GM21390 (cell line): Measurements from ENCODE around the gene CLDN15.
"Not testable (repeated sequence)": the region's sequence is repeated elsewhere in the genome, so short reads cannot be mapped to it uniquely, and the experiment has no call there.

Experiments used
- ATAC-seq: cut with Tn5 transposase; IDR thresholded peaks from one replicate; pipeline ENCODE4 v1.9.1; 2021; ENCODE audit not compliant: unreplicated experiment

Gene CLDN15

DNA sequence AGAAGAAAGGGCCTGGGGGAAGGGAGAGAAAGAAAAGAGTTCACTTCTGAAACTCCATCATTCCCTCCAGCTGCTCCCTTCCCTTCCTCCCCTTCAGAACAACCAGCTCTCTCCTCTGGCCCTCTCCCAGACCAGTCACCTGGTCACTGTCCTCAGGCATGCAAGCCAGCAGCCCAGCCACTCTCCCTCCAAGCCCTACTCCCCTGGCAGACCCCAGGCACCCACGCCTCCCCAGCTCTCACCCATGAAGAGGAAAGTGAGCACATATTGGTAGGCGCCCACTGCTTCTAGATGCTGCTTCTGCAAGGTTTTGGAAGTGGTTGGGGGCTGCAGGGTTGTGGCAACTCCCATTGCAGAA lies 37.1 kb downstream of the CLDN15 start:
- no peak for ATAC-seq

DNA sequence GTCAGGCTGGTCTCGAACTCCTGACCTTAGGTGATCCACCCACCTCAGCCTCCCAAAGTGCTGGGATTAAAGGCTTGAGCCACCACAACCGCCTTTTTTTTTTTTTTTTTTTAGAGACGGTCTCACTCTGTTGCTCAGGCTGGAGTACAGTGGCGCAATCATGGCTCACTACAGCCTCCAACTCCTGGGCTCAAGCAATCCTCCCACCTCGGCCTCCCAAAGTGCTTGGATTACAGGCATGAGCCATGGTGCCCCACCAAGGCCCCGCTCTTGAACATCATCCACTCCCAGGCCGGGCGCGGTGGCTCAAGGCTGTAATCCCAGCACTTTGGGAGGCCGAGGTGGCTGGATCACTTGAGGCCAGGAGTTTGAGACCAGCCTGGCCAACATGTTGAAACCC lies 38.1 kb downstream of the CLDN15 start:
- ATAC-seq, result not testable (repeated sequence)

- ATAC-seq, result no peak
Observed at GRCh38 chr7:101198476-101198875, 39.1 kb downstream of the CLDN15 start.

DNA sequence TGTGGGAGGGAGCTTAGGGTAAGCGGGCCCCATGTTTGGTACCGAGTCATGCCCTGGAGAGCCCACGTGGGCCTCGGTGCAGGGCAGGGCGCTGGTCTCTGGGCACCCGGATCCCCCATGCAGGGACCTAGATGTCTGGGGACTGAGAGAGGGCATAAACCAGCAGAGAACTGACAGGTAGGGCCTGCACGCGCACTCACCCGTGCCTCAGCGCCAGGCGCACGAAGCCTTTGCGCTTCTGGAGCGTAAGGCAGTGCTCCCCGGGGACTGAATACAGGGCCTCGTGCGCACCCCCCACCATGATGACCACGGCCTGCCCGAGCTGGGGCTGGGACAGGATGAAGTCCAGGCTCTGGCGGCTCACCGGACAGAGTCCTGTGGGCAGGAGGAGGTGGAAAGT lies 39.6 kb downstream of the CLDN15 start:
- ATAC-seq, result no peak

GRCh38 chr7:101195884-101196283 lies 41.7 kb downstream of the CLDN15 start:
- no peak for ATAC-seq

DNA sequence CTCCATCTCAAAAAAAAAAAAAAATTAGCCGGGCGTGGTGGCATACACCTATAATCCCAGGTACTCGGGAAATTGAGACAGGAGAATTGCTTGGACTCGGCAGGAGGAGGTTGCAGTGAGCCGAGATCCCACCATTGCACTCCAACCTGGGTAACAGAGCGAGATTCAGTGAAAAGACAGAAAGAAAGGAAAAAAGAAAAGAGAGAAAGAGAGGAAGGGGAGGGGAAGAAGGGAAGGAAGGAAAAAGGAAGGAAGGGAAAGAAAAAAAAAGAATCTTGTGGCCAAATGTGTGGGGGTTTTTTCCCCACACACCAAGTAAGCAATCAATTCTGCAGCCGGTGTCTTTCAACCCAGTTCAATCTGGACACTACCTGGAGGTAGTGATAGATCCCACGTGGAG lies 48.5 kb downstream of the CLDN15 start:
- ATAC-seq, result no peak

DNA sequence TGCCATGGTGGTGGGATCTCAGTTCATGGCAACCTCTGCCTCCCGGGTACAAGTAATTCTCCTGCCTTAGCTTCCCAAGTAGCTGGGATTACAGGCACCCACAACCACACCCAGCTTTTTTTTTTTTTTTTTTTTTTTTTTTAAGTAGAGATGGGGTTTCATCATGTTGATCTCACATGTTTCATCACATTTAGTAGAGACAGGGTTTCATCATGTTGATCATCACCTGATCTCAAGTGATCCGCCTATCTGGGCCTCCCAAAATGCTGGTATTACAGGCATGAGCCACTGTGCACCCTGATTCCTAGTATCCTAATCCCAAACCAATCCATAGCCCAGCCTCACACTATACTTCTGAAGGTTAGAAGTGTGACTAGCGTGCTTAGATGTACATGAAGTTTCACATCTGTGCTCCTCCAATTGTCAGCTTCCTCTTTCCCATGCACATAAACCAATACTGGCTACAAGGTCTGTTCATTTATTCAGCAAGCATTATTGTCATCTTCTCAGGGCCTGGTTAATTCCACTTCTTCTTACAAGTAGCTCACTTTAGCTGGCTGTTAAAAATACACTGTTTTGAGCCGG lies 50.7 kb downstream of the CLDN15 start:
- ATAC-seq, result no peak

DNA sequence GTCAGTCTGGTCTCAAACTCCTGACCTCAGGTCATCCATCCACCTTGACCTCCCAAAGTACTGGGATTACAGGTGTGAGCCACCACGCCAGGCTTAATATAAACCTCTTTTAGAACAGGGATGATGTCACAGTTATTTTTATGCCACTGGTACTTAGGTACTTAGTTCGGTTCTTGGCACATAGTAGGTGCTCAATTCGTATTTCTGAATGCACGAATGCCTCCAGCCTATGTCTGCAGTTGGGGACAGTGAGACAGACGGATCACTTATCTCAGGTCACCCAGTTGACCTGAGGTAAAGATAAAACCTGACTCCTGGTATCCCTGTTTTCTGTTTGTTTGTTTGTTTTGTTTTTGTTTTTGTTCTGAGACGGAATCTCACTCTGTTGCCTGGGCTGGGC lies 51.4 kb downstream of the CLDN15 start:
- ATAC-seq, result no peak

DNA sequence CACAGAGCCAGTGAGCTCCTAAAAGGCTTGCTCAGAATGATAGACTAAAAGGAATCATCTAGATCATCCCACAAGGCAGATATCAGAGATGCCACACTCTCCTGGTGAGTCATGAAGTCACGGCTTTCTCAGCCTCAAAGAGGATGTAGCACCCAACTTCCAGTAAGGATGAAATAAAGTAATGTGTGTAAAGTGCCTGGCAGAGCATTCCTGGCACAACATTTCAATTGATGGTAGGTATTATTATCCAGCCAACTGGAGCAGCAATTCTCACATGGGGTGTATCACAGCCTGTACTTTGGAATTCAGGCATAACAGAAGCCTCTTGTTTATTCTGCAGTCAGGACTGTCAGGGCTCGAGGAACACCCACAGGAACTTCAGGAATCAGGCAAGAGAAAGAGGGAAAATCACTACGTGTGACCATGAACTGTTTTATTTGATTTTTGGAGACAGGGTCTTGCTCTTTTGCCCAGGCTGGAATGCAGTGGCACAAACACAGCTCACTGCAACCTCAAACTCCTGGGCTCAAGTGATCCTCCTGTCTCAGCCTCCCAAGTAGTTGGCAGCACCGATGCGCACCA lies 52.3 kb downstream of the CLDN15 start:
- no peak for ATAC-seq
